ENCODE data around the gene FKBP5.

- no peak for TF ChIP-seq POLR2A (IDR thresholded peaks at IDR 0.05)
- TF ChIP-seq CTCF (IDR thresholded peaks at IDR 0.05): no peak
Observed at GRCh38 chr6:35633579-35634089, 55.1 kb downstream of the FKBP5 start.

Data from adrenal gland (tissue), 5 donors.